Spleen (tissue), 11 donors: Measurements from ENCODE around the gene KCND2. TPM values are rescaled to one million over a fixed set of nuclear protein-coding genes. Genes with fewer than 3 reads are reported as not detected.

Source experiments
- DNase-seq: peaks from one replicate; pipeline ENCODE4 v3.0.0-alpha.2; 2020
- H3K27ac ChIP-seq, 8 donors: fragments of 200-600 bp; sonication (generic) in 7 of 8; 1 replicate in 4 of 8; 2 replicates in 4 of 8; pipeline versions ENCODE4 v1.5.0 to v1.8.0; 2016 to 2021; ENCODE audit warnings: inconsistent platforms in 4 of 8, mild to moderate bottlenecking in 4 of 8, moderate library complexity in 1 of 8
- H3K27me3 ChIP-seq, 7 donors: fragments of 200-600 bp; sonication (generic) in 6 of 7; replicated peaks in 1 of 7; 1 replicate in 4 of 7; 2 replicates in 3 of 7; pipeline versions ENCODE4 v1.5.0 to v1.8.0; 2016 to 2021; ENCODE audit warnings: inconsistent platforms in 3 of 7, mild to moderate bottlenecking in 1 of 7
- H3K36me3 ChIP-seq, 6 donors: fragments of 200-600 bp; sonication (generic) in 5 of 6; 1 replicate in 4 of 6; 2 replicates in 2 of 6; pipeline versions ENCODE4 v1.5.0 to v1.8.0; 2016 to 2021; ENCODE audit warnings: inconsistent platforms in 2 of 6
- H3K4me1 ChIP-seq, 6 donors: fragments of 200-600 bp; sonication (generic) in 5 of 6; 1 replicate in 3 of 6; 2 replicates in 3 of 6; pipeline versions ENCODE4 v1.5.0 to v1.8.0; 2016 to 2021; ENCODE audit warnings: inconsistent platforms in 3 of 6
- H3K4me3 ChIP-seq, 8 donors: fragments of 200-600 bp; sonication (generic) in 7 of 8; 1 replicate in 4 of 8; 2 replicates in 4 of 8; pipeline versions ENCODE4 v1.5.0 to v1.8.0; 2016 to 2021; ENCODE audit warnings: inconsistent platforms in 4 of 8, mild to moderate bottlenecking in 4 of 8, moderate library complexity in 2 of 8
- H3K9me3 ChIP-seq, 8 donors: fragments of 200-600 bp; sonication (generic) in 7 of 8; 1 replicate in 4 of 8; 2 replicates in 4 of 8; pipeline versions ENCODE4 v1.5.0 to v1.8.0; 2016 to 2021; ENCODE audit warnings: inconsistent platforms in 4 of 8
- POLR2A ChIP-seq, 3 donors: fragments of 450-650 bp; IDR thresholded peaks; one replicate each; pipeline ENCODE4 v1.5.1; 2017; ENCODE audit warnings: antibody characterized with exemption in 3 of 3, mild to moderate bottlenecking in 1 of 3
- POLR2AphosphoS5 ChIP-seq, 3 donors: sonication (generic); formaldehyde crosslinking; IDR thresholded peaks; one replicate each; pipeline ENCODE4 v1.5.1; 2017; ENCODE audit warnings: antibody characterized with exemption in 3 of 3
- WGBS, 5 donors: extraction: QIAGEN DNeasy Blood & Tissue Kit in 3 of 5; methylation state at CpG; one replicate each; pipeline versions ENCODE4 v1.1.5 to v1.1.7; 2013 to 2018; 5-methylcytosine and 5-hydroxymethylcytosine counted together
- intact Hi-C: fragments of 100-400 bp; cut with DNase I; formaldehyde crosslinking; loops from one replicate; pipeline ENCODE4 v1.15.0; 2023; ENCODE audit warnings: low total_unique reads
- polyA plus RNA-seq, 3 donors: library from polyadenylated mRNA; stranded (reverse); fragments of 200-250 nt; gene quantifications; one replicate each; pipeline ENCODE4 v1.2.1, GENCODE V29; 2013
- total RNA-seq, 7 donors: library from RNA; depleted of rRNA in 3 of 7; stranded (reverse); fragments of >200 nt in 3 of 7; fragmentation: NEBNext Ultra II Directional in 4 of 7; extraction: Animal tissue kit (Norgen Biotek cat#: 25700) in 4 of 7; gene quantifications; one replicate each; pipeline versions ENCODE4 v1.1.0 to v1.2.1, GENCODE V29; 2016 to 2021
- TF ChIP-seq, protein P1 (sequence below), 11 experiments: fragments of 200-600 bp in 7 of 11; fragments of 450-650 bp in 4 of 11; sonication (generic) in 4 of 11; IDR thresholded peaks in 8 of 11; conservative IDR thresholded peaks in 3 of 11; 1 replicate in 7 of 11; 2 replicates in 4 of 11; pipeline versions ENCODE4 v1.4.0 to v1.8.0; 2016 to 2021; ENCODE audit warnings: antibody characterized with exemption in 11 of 11, inconsistent platforms in 4 of 11, mild to moderate bottlenecking in 1 of 11
- donor health status: healthy with polysubstance abuse.
- donor health status: DM: no; HTN: no; CAD: no; lungs with moderate emphysema.
- donor health status: DM: no; HTN: no; CAD: no.
- donor health status: Bipolar disorder and iron deficiency.
- donor health status: healthy.
- donor health status: DM: no; HTN: no; CAD: no.
- donor health status: DM: yes; HTN: yes; CAD: no.

The KCND2 gene
- total and polyA plus RNA-seq, 10 donors: 0.02 to 0.80 (median 0.26) TPM; not detected in 1

DNA sequence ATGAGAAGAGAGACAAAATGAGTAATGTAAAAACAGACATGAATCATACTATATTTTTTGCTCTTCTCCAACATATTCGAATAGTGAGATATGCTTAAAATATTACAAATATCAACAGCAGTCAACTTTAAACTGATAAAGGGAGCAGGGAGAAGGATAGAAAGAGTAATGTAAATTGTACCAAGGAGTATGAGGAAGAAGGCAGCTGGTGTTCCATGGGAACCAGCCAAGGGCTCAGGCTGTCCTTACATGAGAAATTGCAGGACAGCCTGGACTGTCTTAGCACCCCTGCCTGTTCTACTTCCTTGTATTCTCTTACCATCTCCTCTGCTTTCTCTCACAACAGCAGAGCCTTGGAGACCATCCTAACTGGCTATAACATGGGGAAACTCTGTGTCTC is 456.3 kb downstream of the KCND2 start:
- no peaks in the 10 kb centered on the region for H3K36me3 ChIP-seq
- DNase-seq: no peak
- WGBS, 5 donors: 73 to 92% (median 79%) methylated on average over 1 of the region's 1 CpG
- intact Hi-C loops: no loop called here
- TF ChIP-seq POLR2A (IDR thresholded peaks at IDR 0.05): no peak
- TF ChIP-seq, protein P1, sequence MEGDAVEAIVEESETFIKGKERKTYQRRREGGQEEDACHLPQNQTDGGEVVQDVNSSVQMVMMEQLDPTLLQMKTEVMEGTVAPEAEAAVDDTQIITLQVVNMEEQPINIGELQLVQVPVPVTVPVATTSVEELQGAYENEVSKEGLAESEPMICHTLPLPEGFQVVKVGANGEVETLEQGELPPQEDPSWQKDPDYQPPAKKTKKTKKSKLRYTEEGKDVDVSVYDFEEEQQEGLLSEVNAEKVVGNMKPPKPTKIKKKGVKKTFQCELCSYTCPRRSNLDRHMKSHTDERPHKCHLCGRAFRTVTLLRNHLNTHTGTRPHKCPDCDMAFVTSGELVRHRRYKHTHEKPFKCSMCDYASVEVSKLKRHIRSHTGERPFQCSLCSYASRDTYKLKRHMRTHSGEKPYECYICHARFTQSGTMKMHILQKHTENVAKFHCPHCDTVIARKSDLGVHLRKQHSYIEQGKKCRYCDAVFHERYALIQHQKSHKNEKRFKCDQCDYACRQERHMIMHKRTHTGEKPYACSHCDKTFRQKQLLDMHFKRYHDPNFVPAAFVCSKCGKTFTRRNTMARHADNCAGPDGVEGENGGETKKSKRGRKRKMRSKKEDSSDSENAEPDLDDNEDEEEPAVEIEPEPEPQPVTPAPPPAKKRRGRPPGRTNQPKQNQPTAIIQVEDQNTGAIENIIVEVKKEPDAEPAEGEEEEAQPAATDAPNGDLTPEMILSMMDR (IDR thresholded peaks at IDR 0.05 in 8 of 11, conservative IDR thresholded peaks at IDR 0.05 in 3 of 11): no peak
- no peak for TF ChIP-seq POLR2AphosphoS5 (IDR thresholded peaks at IDR 0.05)
- no peaks in the 10 kb centered on the region for H3K9me3 ChIP-seq
- peaks cover 0 to 4% (median 0%) of the 10 kb centered on the region in 6 donors for H3K4me1 ChIP-seq
- no peak overlapping the region for H3K27ac ChIP-seq
- H3K27me3 ChIP-seq: no peaks in the 10 kb centered on the region
- no peak overlapping the region for H3K4me3 ChIP-seq

DNA sequence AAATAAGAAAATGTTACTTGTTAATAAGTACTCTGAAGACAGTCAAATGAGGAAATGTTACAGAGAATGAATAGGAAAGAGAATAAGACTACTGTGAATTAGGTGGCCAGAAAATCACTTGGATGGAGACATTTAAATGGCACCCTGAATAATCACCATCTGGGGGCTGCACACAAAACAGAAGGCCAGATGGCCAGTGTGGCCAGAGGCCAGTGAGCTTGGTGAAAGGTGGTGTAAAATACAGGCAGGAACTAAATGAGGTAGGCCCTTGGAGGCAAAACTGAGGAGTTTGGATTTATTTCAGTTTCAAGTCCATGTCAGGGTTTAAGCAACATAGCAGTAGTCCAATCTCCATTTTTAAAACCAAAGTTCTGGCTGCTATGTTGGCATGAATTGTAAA is 458.3 kb downstream of the KCND2 start:
- Histone ChIP-seq H3K4me1 (no peaks in the 10 kb centered on the region), H3K27ac (no peak overlapping the region), H3K4me3 (no peak overlapping the region), H3K36me3 (no peaks in the 10 kb centered on the region), H3K27me3 (no peaks in the 10 kb centered on the region), H3K9me3 (no peaks in the 10 kb centered on the region)
- TF ChIP-seq, protein P1 (IDR thresholded peaks at IDR 0.05 in 8 of 11, conservative IDR thresholded peaks at IDR 0.05 in 3 of 11): no peak
- TF ChIP-seq POLR2A (IDR thresholded peaks at IDR 0.05) (no peak), POLR2AphosphoS5 (IDR thresholded peaks at IDR 0.05) (no peak)
- no peak for DNase-seq
- intact Hi-C loops: no loop called here

DNA sequence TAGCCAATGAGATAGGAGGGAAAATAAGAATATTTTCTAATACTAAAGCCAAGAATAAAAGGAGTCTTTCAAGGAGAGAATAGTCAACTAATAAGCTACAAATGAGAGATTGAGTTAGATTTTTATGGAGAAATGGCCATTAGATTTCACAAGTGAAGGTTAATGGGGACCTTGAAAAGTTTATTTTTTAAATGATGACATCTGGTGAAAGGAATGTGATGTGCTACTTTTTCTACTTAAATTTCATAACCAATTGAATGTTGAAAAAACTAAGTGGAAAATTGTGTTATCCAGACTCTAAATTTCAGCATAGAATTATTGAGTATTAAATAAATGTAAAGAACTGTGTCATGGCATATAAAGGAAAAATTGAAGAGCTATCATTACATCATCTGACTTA is 459.3 kb downstream of the KCND2 start:
- no peaks in the 10 kb centered on the region for H3K36me3 ChIP-seq
- DNase-seq: no peak
- intact Hi-C loops: no loop called here
- TF ChIP-seq POLR2A (IDR thresholded peaks at IDR 0.05) (no peak), POLR2AphosphoS5 (IDR thresholded peaks at IDR 0.05) (no peak)
- TF ChIP-seq, protein P1 (IDR thresholded peaks at IDR 0.05 in 8 of 11, conservative IDR thresholded peaks at IDR 0.05 in 3 of 11): no peak
- H3K9me3 ChIP-seq: no peaks in the 10 kb centered on the region
- no peaks in the 10 kb centered on the region for H3K4me1 ChIP-seq
- no peak overlapping the region for H3K27ac ChIP-seq
- no peaks in the 10 kb centered on the region for H3K27me3 ChIP-seq
- H3K4me3 ChIP-seq: no peak overlapping the region

DNA sequence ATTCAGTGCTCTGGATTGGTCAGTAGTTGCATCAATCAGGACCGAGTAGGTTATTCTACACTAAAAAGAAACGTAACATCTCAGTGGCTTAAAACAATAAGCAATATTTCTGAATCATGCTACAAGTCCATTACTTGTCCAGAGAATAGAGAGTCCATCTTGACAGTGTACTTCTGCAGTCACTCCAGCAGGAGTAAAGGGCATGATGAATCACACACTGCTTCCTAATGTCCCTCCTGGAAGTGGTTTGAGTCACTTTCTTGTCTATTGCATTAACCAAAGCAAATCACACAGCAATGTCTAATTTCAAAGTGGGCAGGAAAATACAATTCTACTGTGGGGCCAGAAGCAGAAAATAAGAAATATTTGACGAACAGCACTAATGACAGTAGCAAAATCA is 460.2 kb downstream of the KCND2 start:
- Histone ChIP-seq H3K4me3 (no peak overlapping the region), H3K9me3 (no peaks in the 10 kb centered on the region), H3K4me1 (no peaks in the 10 kb centered on the region), H3K36me3 (no peaks in the 10 kb centered on the region), H3K27me3 (no peaks in the 10 kb centered on the region), H3K27ac (no peak overlapping the region)
- no peak for DNase-seq
- intact Hi-C loops: no loop called here
- 85 to 96% (median 90%) methylated on average over 3 of the region's 3 CpGs for WGBS, 5 donors
- TF ChIP-seq, protein P1 (IDR thresholded peaks at IDR 0.05 in 8 of 11, conservative IDR thresholded peaks at IDR 0.05 in 3 of 11): no peak
- TF ChIP-seq POLR2AphosphoS5 (IDR thresholded peaks at IDR 0.05) (no peak), POLR2A (IDR thresholded peaks at IDR 0.05) (no peak)
